ENCODE measurements around the gene RAB11B.

DNA sequence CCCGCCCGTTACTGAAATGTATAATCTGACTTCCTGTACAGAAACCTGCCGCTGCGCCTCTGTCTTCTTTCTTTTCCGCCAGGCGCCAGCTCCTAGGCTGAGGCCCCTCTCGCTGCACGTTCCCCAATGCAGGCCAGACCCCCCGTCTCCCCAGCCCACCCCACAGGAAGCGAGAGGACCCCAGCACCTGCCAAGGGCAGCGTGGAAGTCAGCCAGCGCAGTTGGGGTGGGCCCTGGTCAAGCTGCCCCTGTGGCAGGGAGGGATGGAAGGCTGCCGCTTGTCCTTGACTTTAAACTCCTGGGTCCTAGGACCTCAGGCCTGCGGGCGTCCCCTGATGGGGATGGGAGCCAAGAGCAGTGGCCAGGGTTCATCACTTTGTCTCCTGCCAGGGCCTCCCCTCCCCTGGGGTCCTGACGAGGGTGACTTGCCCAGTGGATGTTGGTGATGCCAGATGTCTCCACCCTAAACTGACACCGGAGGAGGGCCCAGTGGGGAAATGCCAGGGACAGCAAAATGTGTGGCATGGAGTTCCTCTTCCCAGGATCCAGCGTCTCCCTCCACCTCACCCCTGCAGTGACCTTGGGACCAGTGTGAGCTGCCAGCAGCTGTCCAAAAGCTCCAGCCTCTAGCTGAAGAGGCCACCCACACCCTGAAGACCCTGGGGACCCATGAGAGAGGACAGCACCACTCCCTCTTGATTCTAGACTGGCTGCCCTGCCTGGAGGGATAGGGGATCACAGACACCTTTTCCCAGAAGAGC lies 14.4 kb downstream of the RAB11B start:
- no peak for TF ChIP-seq CTCF (IDR thresholded peaks at IDR 0.05)
- no peak for TF ChIP-seq POLR2A (IDR thresholded peaks at IDR 0.05)
